OCI-LY1 (cell line): Measurements from ENCODE around the gene GP1BB.

Experiments
- H2AFZ ChIP-seq: fragments of 200-600 bp; sonication (generic), shearing (Covaris generic); 2 replicates; pipeline ENCODE4 v1.6.0; 2014; ENCODE audit warnings: antibody characterized with exemption, mild to moderate bottlenecking, low read length
- H3F3A ChIP-seq: fragments of 200-600 bp; sonication (generic), shearing (Covaris generic); 2 replicates; pipeline ENCODE4 v1.6.0; 2014; ENCODE audit warnings: mild to moderate bottlenecking, antibody characterized with exemption, low read length, moderate library complexity; ENCODE audit not compliant: insufficient read depth
- H3K27ac ChIP-seq: fragments of 200-600 bp; sonication (generic); 2 replicates; pipeline ENCODE4 v1.5.1; 2014; ENCODE audit warnings: low read length, mixed run types, mild to moderate bottlenecking, low read depth; ENCODE audit not compliant: poor library complexity, severe bottlenecking
- H3K27me3 ChIP-seq: fragments of 200-600 bp; sonication (generic); 2 replicates; pipeline ENCODE4 v1.6.0; 2014; ENCODE audit warnings: antibody characterized with exemption, mild to moderate bottlenecking, low read length, moderate library complexity; ENCODE audit not compliant: insufficient read depth
- H3K36me3 ChIP-seq: fragments of 200-600 bp; sonication (generic); 2 replicates; pipeline ENCODE4 v1.6.1; 2014; ENCODE audit warnings: mild to moderate bottlenecking, antibody characterized with exemption, low read length, moderate library complexity, mixed read lengths; ENCODE audit not compliant: insufficient read depth
- H3K4me1 ChIP-seq: fragments of 200-600 bp; sonication (generic); 2 replicates; pipeline ENCODE4 v1.5.1; 2014; ENCODE audit warnings: mild to moderate bottlenecking, low read length, moderate library complexity; ENCODE audit not compliant: insufficient read depth, severe bottlenecking
- H3K4me2 ChIP-seq: fragments of 200-600 bp; sonication (generic), shearing (Covaris generic); 2 replicates; pipeline ENCODE4 v1.6.1; 2014; ENCODE audit warnings: low read length
- H3K4me3 ChIP-seq: fragments of 200-600 bp; sonication (generic); 2 replicates; pipeline ENCODE4 v1.5.1; 2014; ENCODE audit warnings: low read length, low read depth, mild to moderate bottlenecking, mixed read lengths; ENCODE audit not compliant: poor library complexity, severe bottlenecking
- H3K79me2 ChIP-seq: fragments of 200-600 bp; shearing (Covaris generic); 2 replicates; pipeline ENCODE4 v1.6.1; 2016; ENCODE audit warnings: mixed run types, low read length, mixed read lengths; ENCODE audit not compliant: insufficient read depth
- H3K9ac ChIP-seq: fragments of 200-600 bp; sonication (generic), shearing (Covaris generic); 2 replicates; pipeline ENCODE4 v1.6.1; 2014; ENCODE audit warnings: mild to moderate bottlenecking, low read length, mixed read lengths
- H3K9me2 ChIP-seq: fragments of 200-600 bp; sonication (generic), shearing (Covaris generic); 2 replicates; pipeline ENCODE4 v1.6.1; 2014; ENCODE audit warnings: low read depth, mild to moderate bottlenecking, low read length, mixed read lengths
- H3K9me3 ChIP-seq: fragments of 200-600 bp; shearing (Covaris generic); 2 replicates; pipeline ENCODE4 v1.6.1; 2014; ENCODE audit warnings: low read length, mixed read lengths
- H4K20me1 ChIP-seq: fragments of 200-600 bp; sonication (generic), shearing (Covaris generic); 2 replicates; pipeline ENCODE4 v1.6.0; 2016; ENCODE audit warnings: mild to moderate bottlenecking, low read length; ENCODE audit not compliant: insufficient read depth
- CTCF ChIP-seq: fragments of 200-600 bp; sonication (generic), shearing (Covaris generic); IDR thresholded peaks from 2 replicates; pipeline ENCODE4 v1.5.1; 2017; ENCODE audit warnings: mild to moderate bottlenecking, antibody characterized with exemption, low read length, moderate library complexity, mixed read lengths
- EZH2 ChIP-seq: fragments of 200-600 bp; sonication (generic), shearing (Covaris generic); IDR thresholded peaks from 2 replicates; pipeline ENCODE4 v1.8.0; 2017; ENCODE audit warnings: borderline replicate concordance, mixed run types, mild to moderate bottlenecking, antibody characterized with exemption, low read length, moderate library complexity, mixed read lengths

The GP1BB gene

GRCh38 chr22:19716041-19716828, 7.1 kb upstream of the GP1BB start:
- Histone ChIP-seq H2AFZ (no peak overlapping the region), H3K9me2 (no peaks in the 10 kb centered on the region), H3K36me3 (no peaks in the 10 kb centered on the region), H3K9ac (no peak overlapping the region), H3K27me3 (peaks cover 10% of the 10 kb centered on the region; the same call in 1 of the 2 replicates), H3F3A (no peaks in the 10 kb centered on the region), H3K79me2 (no peaks in the 10 kb centered on the region), H3K4me1 (peaks cover 11% of the 10 kb centered on the region), H3K9me3 (no peaks in the 10 kb centered on the region), H3K4me3 (no peak overlapping the region), H3K4me2 (no peak overlapping the region), H3K27ac (no peak overlapping the region), H4K20me1 (no peaks in the 10 kb centered on the region)
- TF ChIP-seq EZH2, result no peak
- TF ChIP-seq CTCF, result no peak

- no peaks in the 10 kb centered on the region for H3K9me3 ChIP-seq
- H3K4me1 ChIP-seq, result peaks cover 11% of the 10 kb centered on the region
- H3K27me3 ChIP-seq, result peaks cover 10% of the 10 kb centered on the region; the same call in 1 of the 2 replicates
- H4K20me1 ChIP-seq, result no peaks in the 10 kb centered on the region
- no peaks in the 10 kb centered on the region for H3K79me2 ChIP-seq
- no peaks in the 10 kb centered on the region for H3F3A ChIP-seq
- H3K27ac ChIP-seq, result no peak overlapping the region
- H3K4me3 ChIP-seq, result no peak overlapping the region
- TF ChIP-seq EZH2 (no peak), CTCF (no peak)
- H3K9me2 ChIP-seq, result no peaks in the 10 kb centered on the region
- H3K4me2 ChIP-seq, result no peak overlapping the region
- no peak overlapping the region for H3K9ac ChIP-seq
- H3K36me3 ChIP-seq, result no peaks in the 10 kb centered on the region
- H2AFZ ChIP-seq, result no peak overlapping the region
Measured at GRCh38 chr22:19716829-19717105, 6.6 kb upstream of the GP1BB start.

DNA sequence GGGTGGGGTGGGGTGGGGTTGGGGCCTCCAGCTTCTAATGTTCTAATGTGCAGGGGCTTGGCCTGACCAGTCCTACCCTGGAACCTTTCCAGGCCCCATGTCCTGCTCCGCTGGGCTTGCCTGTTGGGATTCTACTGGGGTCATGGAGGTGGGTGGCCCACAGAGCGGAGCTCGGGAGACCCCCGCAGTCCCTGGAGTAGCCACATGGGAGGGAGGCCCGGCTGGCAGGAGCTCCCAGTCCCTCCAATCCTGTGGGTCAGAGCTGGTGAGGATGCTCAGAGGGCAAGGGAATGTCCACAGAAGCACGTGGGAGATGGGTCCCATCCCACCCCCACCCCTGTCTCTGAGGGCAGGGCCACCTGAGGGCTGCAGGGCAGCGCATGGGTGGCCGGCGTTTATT, 6.2 kb upstream of the GP1BB start:
- peaks cover 11% of the 10 kb centered on the region for H3K4me1 ChIP-seq
- no peak overlapping the region for H3K4me3 ChIP-seq
- H4K20me1 ChIP-seq, result no peaks in the 10 kb centered on the region
- peaks cover 10% of the 10 kb centered on the region; the same call in 1 of the 2 replicates for H3K27me3 ChIP-seq
- TF ChIP-seq CTCF (no peak), EZH2 (no peak)
- H3K9ac ChIP-seq, result no peak overlapping the region
- no peak overlapping the region for H2AFZ ChIP-seq
- no peaks in the 10 kb centered on the region for H3F3A ChIP-seq
- no peaks in the 10 kb centered on the region for H3K36me3 ChIP-seq
- H3K27ac ChIP-seq, result no peak overlapping the region
- no peaks in the 10 kb centered on the region for H3K9me3 ChIP-seq
- H3K9me2 ChIP-seq, result no peaks in the 10 kb centered on the region
- no peaks in the 10 kb centered on the region for H3K79me2 ChIP-seq
- H3K4me2 ChIP-seq, result no peak overlapping the region; the same call in 1 of the 2 replicates
